Endothelial cell of umbilical vein (primary cell): ENCODE results near the gene KCNIP3. TPM values are rescaled to one million over a fixed set of nuclear protein-coding genes. Genes with fewer than 3 reads are reported as not detected.

Experiments used
- BruUV-seq: library from RNA; stranded (reverse); fragments of 400-500 nt; replicated peaks from 2 replicates; lab custom pipeline; 2021; lab: Mats Ljungman, UMichigan
- CTCF ChIA-PET: fragments of 300-600, 350-600 bp; sonication (Branson Sonifier 250); formaldehyde crosslinking; loops from one replicate; lab custom pipeline; 2021; ENCODE audit warnings: antibody characterized with exemption, inconsistent platforms; lab: Charles Lee
- POLR2A ChIA-PET: fragments of 300-600, 350-600 bp; sonication (Branson Sonifier 250); formaldehyde crosslinking; loops from one replicate; lab custom pipeline; 2021; ENCODE audit warnings: antibody characterized with exemption, inconsistent platforms; lab: Charles Lee
- DNase-seq: peaks from one replicate; pipeline ENCODE4 v3.0.0-alpha.2; 2011; ENCODE audit warnings: low read depth, low spot score
- FAIRE-seq: peaks from 2 replicates; lab custom pipeline; 2011; peaks lifted over from hg19 to GRCh38; lab: Jason Lieb, UNC
- H2AFZ ChIP-seq: 2 replicates; pipeline ENCODE4 v1.6.0; 2012; ENCODE audit warnings: low read depth, low read length, control low read depth, inconsistent platforms
- H3K27ac ChIP-seq: 2 replicates; pipeline ENCODE4 v1.5.1; 2011; ENCODE audit warnings: low read depth, mild to moderate bottlenecking, control low read depth, low read length, moderate library complexity; ENCODE audit not compliant: insufficient read depth
- H3K27me3 ChIP-seq, 2 experiments: 2 replicates each; pipeline versions ENCODE4 v1.6.0 to v1.6.1; 2011; ENCODE audit warnings: low read length in 2 of 2, mixed read lengths in 1 of 2; ENCODE audit not compliant: control insufficient read depth in 2 of 2, insufficient read depth in 2 of 2
- H3K36me3 ChIP-seq, 2 experiments: 2 replicates in 1 of 2; 3 replicates in 1 of 2; pipeline ENCODE4 v1.5.1; 2011; ENCODE audit warnings: low read length in 2 of 2, mild to moderate bottlenecking in 1 of 2, moderate library complexity in 1 of 2; ENCODE audit not compliant: control insufficient read depth in 2 of 2, insufficient read depth in 2 of 2; ENCODE audit errors: extremely low read depth in 1 of 2
- H3K4me1 ChIP-seq: 3 replicates; pipeline ENCODE4 v1.5.1; 2011; ENCODE audit warnings: mild to moderate bottlenecking, low read length; ENCODE audit not compliant: control insufficient read depth, insufficient read depth; ENCODE audit errors: extremely low read depth
- H3K4me2 ChIP-seq: 2 replicates; pipeline ENCODE4 v1.6.1; 2011; ENCODE audit warnings: low read length, control low read depth, mixed read lengths; ENCODE audit not compliant: insufficient read depth
- H3K4me3 ChIP-seq, 3 experiments: fragments of 200-600 bp in 1 of 3; sonication (generic), shearing (Covaris generic) in 1 of 3; replicated peaks in 1 of 3; 2 replicates each; pipeline ENCODE4 v1.5.1; 2011 to 2016; ENCODE audit warnings: control low read depth in 3 of 3, low read length in 3 of 3, mild to moderate bottlenecking in 2 of 3, inconsistent platforms in 1 of 3, low read depth in 1 of 3, moderate library complexity in 1 of 3; ENCODE audit not compliant: insufficient read depth in 1 of 3
- H3K79me2 ChIP-seq: 2 replicates; pipeline ENCODE4 v1.6.0; 2012; ENCODE audit warnings: low read length, inconsistent platforms; ENCODE audit not compliant: control insufficient read depth, insufficient read depth
- H3K9ac ChIP-seq: replicated peaks from 2 replicates; pipeline ENCODE3; 2011; ENCODE audit warnings: low read length, control low read depth; ENCODE audit not compliant: insufficient read depth; ENCODE audit errors: extremely low read depth
- H3K9me1 ChIP-seq: replicated peaks from 3 replicates; pipeline ENCODE4 v1.6.0; 2011; ENCODE audit warnings: mild to moderate bottlenecking, low read length; ENCODE audit not compliant: control insufficient read depth, insufficient read depth; ENCODE audit errors: extremely low read depth
- H3K9me3 ChIP-seq: replicated peaks from 2 replicates; pipeline ENCODE4 v1.5.1; 2012; ENCODE audit warnings: low read length, inconsistent platforms; ENCODE audit not compliant: control insufficient read depth, insufficient read depth
- H4K20me1 ChIP-seq: replicated peaks from 2 replicates; pipeline ENCODE3; 2011; ENCODE audit warnings: mild to moderate bottlenecking, low read length; ENCODE audit not compliant: control insufficient read depth, insufficient read depth; ENCODE audit errors: extremely low read depth
- EZH2 ChIP-seq: IDR thresholded peaks from 2 replicates; pipeline ENCODE4 v1.6.1; 2012; ENCODE audit warnings: borderline replicate concordance, low read depth, mild to moderate bottlenecking, moderate library complexity, low read length, inconsistent platforms; ENCODE audit not compliant: severe bottlenecking
- FOS ChIP-seq: IDR thresholded peaks from 2 replicates; pipeline ENCODE4 v1.6.1; 2011; ENCODE audit warnings: mild to moderate bottlenecking, low read length, moderate library complexity, borderline replicate concordance; ENCODE audit not compliant: insufficient read depth
- GATA2 ChIP-seq: IDR thresholded peaks from 2 replicates; pipeline ENCODE4 v1.7.0; 2011; ENCODE audit warnings: low read depth, mild to moderate bottlenecking, moderate library complexity, mixed read lengths, low read length; ENCODE audit not compliant: insufficient read length, insufficient read depth
- JUN ChIP-seq: IDR thresholded peaks from 2 replicates; pipeline ENCODE4 v1.6.1; 2011; ENCODE audit warnings: borderline replicate concordance, low read depth; ENCODE audit not compliant: insufficient read length, insufficient read depth
- MYC ChIP-seq: IDR thresholded peaks from one replicate; pipeline ENCODE4 v1.6.1; 2011; ENCODE audit warnings: mild to moderate bottlenecking, low read depth, low read length
- POLR2A ChIP-seq: IDR thresholded peaks from 2 replicates; pipeline ENCODE4 v1.6.1; 2012; ENCODE audit warnings: low read depth, mild to moderate bottlenecking, control low read depth, low read length
- POLR2AphosphoS5 ChIP-seq: IDR thresholded peaks from 2 replicates; pipeline ENCODE4 v1.6.1; 2012; ENCODE audit warnings: low read depth, mild to moderate bottlenecking, control low read depth, low read length, moderate library complexity; ENCODE audit not compliant: insufficient read depth
- dilution Hi-C: fragments of 300-500 bp; cut with MboI; formaldehyde crosslinking; loops from one replicate; pipeline ENCODE4 v1.15.0; 2019; ENCODE audit warnings: low sequenced_read_pairs; ENCODE audit not compliant: extremely low pct_ligation_motif_present
- intact Hi-C: fragments of 100-400 bp; cut with micrococcal nuclease; formaldehyde crosslinking; loops from one replicate; pipeline ENCODE4 v1.10.0; 2022
- polyA plus RNA-seq, 4 experiments: library from polyadenylated mRNA; depleted of rRNA in 3 of 4; stranded (reverse) in 3 of 4; unstranded in 1 of 4; fragments of >200 nt; gene quantifications; 2 replicates each; pipeline versions ENCODE4 v1.2.1 to v1.2.3, GENCODE V29; 2011 to 2012; ENCODE audit warnings: missing spikeins in 1 of 4
- total RNA-seq: library from RNA; stranded (reverse); gene quantifications from 2 replicates; pipeline ENCODE4 v1.2.3, GENCODE V29; 2021
- TF ChIP-seq, protein P1 (sequence below), 2 donors: IDR thresholded peaks; 1 replicate in 1 of 2; 2 replicates in 1 of 2; pipeline ENCODE4 v1.5.1; 2011; ENCODE audit warnings: low read length in 2 of 2, mild to moderate bottlenecking in 2 of 2, moderate library complexity in 2 of 2, control low read depth in 1 of 2, inconsistent platforms in 1 of 2, low read depth in 1 of 2; ENCODE audit not compliant: insufficient read depth in 1 of 2; ENCODE audit errors: extremely low read depth in 1 of 2
- TF ChIP-seq, protein P2 (sequence below): IDR thresholded peaks from 2 replicates; pipeline ENCODE4 v1.6.1; 2011; ENCODE audit not compliant: insufficient read depth, insufficient read length

Gene KCNIP3
- total and polyA plus RNA-seq, 2 donors (not counting 3 experiments of a cell fraction or from before 2014, with no cell fraction given) = 0.12 to 0.62 TPM

DNA sequence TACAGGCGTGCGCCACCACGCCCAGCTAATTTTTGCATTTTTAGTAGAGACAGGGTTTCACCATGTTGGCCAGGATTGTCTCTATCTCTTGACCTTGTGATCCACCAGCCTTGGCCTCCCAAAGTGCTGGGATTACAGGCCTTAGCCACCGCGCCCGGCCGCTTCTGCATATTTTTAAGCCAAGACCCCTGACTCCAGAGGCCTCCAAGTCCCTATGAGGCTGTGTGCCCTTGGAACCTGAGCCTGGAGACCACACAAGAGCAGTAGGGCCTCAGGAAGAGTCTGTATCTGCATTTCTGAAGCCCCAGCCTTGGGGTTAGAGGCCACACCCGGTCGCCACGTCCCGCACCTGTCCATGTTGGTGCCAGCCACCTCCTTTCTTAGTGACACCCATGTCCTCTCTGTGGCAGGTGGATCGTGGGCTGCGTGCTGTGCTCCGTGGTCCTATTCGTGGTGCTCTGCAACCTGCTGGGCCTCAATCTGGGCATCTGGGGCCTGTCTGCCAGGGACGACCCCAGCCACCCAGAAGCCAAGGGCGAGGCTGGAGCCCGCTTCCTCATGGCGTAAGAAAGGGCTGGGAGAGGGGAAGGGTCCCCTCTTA is 17.6 kb upstream of the KCNIP3 start:
- TF ChIP-seq MYC (no peak), FOS (no peak), GATA2 (no peak), JUN (no peak), POLR2A (no peak), EZH2 (no peak), POLR2AphosphoS5 (no peak)
- TF ChIP-seq, protein P1, sequence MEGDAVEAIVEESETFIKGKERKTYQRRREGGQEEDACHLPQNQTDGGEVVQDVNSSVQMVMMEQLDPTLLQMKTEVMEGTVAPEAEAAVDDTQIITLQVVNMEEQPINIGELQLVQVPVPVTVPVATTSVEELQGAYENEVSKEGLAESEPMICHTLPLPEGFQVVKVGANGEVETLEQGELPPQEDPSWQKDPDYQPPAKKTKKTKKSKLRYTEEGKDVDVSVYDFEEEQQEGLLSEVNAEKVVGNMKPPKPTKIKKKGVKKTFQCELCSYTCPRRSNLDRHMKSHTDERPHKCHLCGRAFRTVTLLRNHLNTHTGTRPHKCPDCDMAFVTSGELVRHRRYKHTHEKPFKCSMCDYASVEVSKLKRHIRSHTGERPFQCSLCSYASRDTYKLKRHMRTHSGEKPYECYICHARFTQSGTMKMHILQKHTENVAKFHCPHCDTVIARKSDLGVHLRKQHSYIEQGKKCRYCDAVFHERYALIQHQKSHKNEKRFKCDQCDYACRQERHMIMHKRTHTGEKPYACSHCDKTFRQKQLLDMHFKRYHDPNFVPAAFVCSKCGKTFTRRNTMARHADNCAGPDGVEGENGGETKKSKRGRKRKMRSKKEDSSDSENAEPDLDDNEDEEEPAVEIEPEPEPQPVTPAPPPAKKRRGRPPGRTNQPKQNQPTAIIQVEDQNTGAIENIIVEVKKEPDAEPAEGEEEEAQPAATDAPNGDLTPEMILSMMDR (IDR thresholded peaks at IDR 0.05; ENCODE audit: extremely low read depth in 1 of 2, insufficient read depth in 1 of 2, low read depth in 1 of 2, low read length in 2 of 2) = no peak
- TF ChIP-seq, protein P2, sequence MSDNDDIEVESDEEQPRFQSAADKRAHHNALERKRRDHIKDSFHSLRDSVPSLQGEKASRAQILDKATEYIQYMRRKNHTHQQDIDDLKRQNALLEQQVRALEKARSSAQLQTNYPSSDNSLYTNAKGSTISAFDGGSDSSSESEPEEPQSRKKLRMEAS = no peak
- intact Hi-C loops = no loop called here
- CTCF ChIA-PET = no interaction called here
- no peak overlapping the region for H3K9ac ChIP-seq
- no peak overlapping the region for H2AFZ ChIP-seq
- no peaks in the 10 kb centered on the region for H3K9me1 ChIP-seq
- H3K27ac ChIP-seq = no peak overlapping the region
- H4K20me1 ChIP-seq = no peaks in the 10 kb centered on the region
- BruUV-seq = no TSS peak
- H3K79me2 ChIP-seq = no peaks in the 10 kb centered on the region
- DNase-seq = no peak
- POLR2A ChIA-PET = no interaction called here
- no peaks in the 10 kb centered on the region for H3K9me3 ChIP-seq
- no peak for FAIRE-seq
- dilution Hi-C loops = no loop called here
- no peaks in the 10 kb centered on the region for H3K4me1 ChIP-seq
- no peaks in the 10 kb centered on the region for H3K36me3 ChIP-seq
- no peak overlapping the region for H3K4me2 ChIP-seq
- no peak overlapping the region for H3K4me3 ChIP-seq
- H3K27me3 ChIP-seq = no peaks in the 10 kb centered on the region
